GM19455 (cell line): ENCODE data around the gene ITGAD.

Experiments used
- ATAC-seq: cut with Tn5 transposase; IDR thresholded peaks from one replicate; pipeline ENCODE4 v1.9.1; 2021; ENCODE audit not compliant: unreplicated experiment

The ITGAD gene

GRCh38 chr16:31393056-31393455 lies at the start of gene ITGAD:
Gene ITGAD (plus strand): TSS chr16:31393335. CDS start chr16:31393361, 26 bp downstream.
- ATAC-seq = no peak

GRCh38 chr16:31344712-31345111 lies 48.4 kb upstream of the ITGAD start:
- ATAC-seq = peak; percentile 81

GRCh38 chr16:31347445-31347844 lies 45.7 kb upstream of the ITGAD start:
- ATAC-seq = no peak

GRCh38 chr16:31348579-31348978 lies 44.6 kb upstream of the ITGAD start:
- ATAC-seq = no peak

GRCh38 chr16:31350275-31351005 lies 42.7 kb upstream of the ITGAD start:
- ATAC-seq = no peak

- ATAC-seq = no peak
These were observed 41.7 kb upstream of the ITGAD start for GRCh38 chr16:31351246-31351941.

GRCh38 chr16:31351942-31352325 lies 41.2 kb upstream of the ITGAD start:
- no peak for ATAC-seq

GRCh38 chr16:31352376-31353115 lies 40.6 kb upstream of the ITGAD start:
- no peak for ATAC-seq

- ATAC-seq = no peak
These were observed 38.5 kb upstream of the ITGAD start, which contains the start of gene ITGAX for GRCh38 chr16:31354394-31355291. Gene ITGAX (plus strand): TSS chr16:31355176. CDS start chr16:31355255, 79 bp downstream.

- no peak for ATAC-seq
These were observed 37.6 kb upstream of the ITGAD start for GRCh38 chr16:31355431-31356100.

- ATAC-seq = no peak
These were observed 36.4 kb upstream of the ITGAD start for GRCh38 chr16:31356566-31357323.

- ATAC-seq = no peak
These were observed 35.6 kb upstream of the ITGAD start for GRCh38 chr16:31357324-31358109.

GRCh38 chr16:31360251-31360650 lies 32.9 kb upstream of the ITGAD start:
- no peak for ATAC-seq

- no peak for ATAC-seq
These were observed 31.7 kb upstream of the ITGAD start for GRCh38 chr16:31361201-31362110.

GRCh38 chr16:31362476-31363405 lies 30.4 kb upstream of the ITGAD start:
- no peak for ATAC-seq

- ATAC-seq = no peak
These were observed 29.4 kb upstream of the ITGAD start for GRCh38 chr16:31363721-31364120.

- ATAC-seq = no peak
These were observed 28.7 kb upstream of the ITGAD start for GRCh38 chr16:31364421-31364820.
